GM19239 (cell line): ENCODE measurements around the gene C10orf53.

Experiments used
- DNase-seq: peaks from one replicate; pipeline ENCODE4 v3.0.0; 2011; ENCODE audit warnings: low spot score; ENCODE audit not compliant: insufficient read length
- FAIRE-seq: peaks from 2 replicates; lab custom pipeline; 2011; peaks lifted over from hg19 to GRCh38; lab: Jason Lieb, UNC

Gene C10orf53, protein sequence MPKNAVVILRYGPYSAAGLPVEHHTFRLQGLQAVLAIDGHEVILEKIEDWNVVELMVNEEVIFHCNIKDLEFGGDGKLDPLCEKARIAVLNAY

DNA sequence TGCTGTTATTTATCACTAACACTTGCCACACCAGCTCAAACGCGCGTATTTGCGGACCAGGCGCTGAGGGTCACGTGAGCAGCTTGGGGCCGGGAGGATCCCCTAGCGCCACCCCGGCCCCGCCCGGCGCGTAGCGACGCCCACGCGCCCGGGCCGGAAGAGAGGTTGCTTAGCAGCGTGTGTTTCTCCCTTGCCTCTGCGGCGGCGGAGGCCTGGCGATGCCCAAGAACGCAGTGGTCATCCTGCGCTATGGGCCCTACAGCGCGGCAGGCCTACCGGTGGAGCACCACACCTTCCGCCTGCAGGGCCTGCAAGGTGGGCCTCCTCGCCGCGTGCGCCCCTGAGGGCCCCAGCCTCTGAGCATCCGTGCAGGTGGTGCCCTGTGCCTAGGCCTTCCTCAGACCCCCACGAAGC is at the start of gene C10orf53:
Gene C10orf53, plus strand, starts transcription at position 172 of the 414 bp plus-strand sequence. Its CDS starts 47 bp downstream, at position 219.
- FAIRE-seq (no peak), DNase-seq (no peak)

DNA sequence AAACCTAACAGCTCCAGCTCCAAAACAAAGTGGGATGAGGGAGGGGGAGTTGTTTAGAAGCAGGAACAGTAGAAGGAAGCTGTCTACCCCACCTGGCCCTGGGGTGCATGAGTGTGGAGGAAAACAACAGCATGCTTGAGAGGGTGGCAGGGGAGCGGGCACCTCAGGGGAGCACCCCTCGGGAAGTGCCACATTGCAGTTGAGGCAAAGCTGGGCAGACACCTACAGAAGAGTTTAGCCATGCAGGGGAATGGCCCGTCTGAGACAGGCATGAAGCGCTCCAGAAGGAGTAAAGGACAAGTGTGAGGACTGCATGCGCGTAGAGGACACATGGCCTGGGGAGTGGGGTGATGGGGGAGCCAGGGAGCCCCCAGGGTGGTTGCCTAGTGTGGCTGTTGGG is 47.5 kb upstream of the C10orf53 start:
- FAIRE-seq = no peak

DNA sequence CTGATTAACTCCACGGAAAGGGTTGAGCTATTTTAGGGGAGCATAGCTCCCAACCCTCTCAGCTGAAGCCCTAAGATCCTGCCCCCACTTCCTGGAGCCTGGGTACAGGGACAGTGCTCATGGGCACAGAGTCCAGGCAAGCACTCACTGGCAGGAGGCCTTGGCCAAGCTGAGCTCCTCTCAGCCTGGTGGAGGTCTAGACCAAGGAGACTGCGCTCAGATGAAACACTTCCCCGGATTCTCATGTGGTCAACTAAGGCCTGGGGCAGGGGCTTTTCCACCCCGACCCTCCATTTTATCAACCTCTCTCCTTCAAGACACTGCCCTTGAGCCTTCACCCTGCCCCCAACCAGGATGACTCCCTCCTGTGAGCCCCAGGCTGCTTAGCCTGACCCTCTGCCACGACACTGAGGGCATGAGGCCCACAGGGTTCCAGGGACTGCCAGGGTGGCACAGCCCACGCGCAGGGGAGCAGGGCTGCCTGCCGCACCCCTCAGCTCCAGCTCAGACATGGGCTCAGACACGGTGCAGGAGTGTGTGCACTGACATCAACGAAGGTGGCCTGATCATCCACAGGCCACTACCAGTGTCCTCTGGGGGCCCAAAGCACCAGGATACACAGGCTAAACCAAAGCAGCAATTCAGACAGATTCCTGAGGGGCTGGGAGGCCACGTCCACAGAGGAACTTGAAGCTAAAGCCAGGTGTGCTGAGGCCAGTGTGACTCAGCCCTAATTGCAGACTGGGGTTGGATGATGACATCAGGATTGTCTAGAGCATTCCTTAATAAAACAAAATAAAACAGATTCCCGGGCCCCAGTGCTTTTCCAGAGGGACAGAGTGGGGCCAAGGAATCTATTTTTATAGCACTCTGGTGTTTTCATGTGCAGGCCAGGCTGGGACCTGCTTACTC is 46.8 kb upstream of the C10orf53 start:
- DNase-seq = no peak
- no peak for FAIRE-seq

More for the DNA sequence above, 47.5 kb upstream of the C10orf53 start:
- DNase-seq = no peak

DNA sequence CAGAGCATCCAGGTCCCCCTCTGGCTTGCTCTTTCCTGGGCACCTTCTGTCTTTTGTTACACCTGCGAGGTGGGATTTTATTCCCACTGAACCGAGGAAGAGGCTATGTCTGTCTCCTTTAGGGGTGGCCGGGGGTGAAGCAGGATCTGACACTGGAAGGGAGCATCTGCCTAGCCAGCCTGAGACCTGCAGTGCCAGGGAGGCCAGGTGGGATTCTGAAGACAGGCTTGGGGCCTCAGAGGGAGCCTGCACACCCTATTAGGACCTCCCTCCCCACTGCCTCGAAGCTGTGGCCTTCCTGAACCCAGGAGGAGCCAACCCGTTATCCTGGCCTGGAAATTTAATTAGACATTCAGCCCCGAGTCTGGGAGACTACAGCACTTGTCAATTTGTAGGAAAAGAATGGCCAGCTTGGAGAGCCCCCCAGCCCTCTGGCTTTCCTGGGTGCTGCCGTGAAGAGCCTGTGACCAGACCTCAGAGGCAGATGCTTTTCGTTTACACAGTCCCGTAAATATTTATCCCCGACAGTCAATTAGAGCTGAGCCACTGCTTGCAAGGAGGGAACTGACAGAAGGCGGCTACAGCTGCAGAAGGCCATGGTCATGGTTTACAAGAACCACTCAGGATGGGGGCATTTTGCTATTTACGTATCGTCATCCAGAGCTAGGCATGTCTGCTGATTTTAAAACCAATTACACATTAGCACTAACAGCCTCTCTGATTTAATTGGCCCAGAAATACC is 46.0 kb upstream of the C10orf53 start:
- DNase-seq (no peak), FAIRE-seq (no peak)

DNA sequence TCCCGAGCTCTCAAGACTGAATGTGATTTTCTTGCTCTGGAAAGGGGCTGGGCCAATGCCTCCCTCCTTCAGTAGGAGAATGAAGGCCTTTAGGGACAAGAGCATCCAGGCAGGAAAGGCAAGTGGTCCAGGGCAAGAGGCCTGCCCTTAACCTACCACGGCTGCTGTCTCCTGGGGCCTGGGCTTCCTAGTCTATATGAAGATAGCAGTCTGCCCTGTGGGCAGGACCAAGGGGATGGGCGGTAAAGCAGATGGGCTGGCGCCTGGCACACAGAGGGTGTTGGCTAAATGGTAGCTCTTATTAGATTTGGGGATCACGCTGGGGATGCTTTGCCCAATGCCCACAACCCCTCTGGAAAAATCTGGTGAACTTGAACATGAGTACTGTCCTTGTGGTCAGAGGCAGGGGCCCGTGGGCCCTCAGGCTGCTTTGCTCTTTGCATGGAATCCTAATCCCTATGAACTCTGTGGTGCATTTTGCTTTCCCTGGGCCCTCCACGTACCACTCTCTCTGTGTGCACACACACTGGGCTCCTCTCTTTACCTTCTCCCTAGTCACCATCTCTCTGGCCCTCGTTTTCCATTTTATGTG is 45.3 kb upstream of the C10orf53 start:
- no peak for DNase-seq
- no peak for FAIRE-seq

DNA sequence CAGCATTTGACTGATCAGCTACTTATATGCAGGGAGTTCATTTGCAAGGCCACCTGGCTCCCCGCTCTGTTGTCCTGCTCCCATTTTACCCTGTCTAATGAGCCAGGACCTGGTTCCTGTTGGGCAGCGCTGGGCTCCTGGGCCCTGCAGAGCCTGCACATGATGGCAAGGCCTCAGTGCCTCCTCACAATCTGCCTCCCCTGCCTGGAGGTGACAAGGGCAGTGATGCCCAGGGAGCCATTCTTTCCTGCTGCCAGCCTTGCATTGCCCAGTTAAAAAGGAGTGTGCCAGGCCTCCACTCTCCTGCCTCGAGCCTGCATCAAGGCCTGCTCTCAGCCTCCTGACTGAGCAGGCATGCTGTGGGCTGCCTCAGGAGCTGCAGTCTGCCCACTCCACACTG is 37.1 kb upstream of the C10orf53 start:
- no peak for FAIRE-seq
- no peak for DNase-seq

DNA sequence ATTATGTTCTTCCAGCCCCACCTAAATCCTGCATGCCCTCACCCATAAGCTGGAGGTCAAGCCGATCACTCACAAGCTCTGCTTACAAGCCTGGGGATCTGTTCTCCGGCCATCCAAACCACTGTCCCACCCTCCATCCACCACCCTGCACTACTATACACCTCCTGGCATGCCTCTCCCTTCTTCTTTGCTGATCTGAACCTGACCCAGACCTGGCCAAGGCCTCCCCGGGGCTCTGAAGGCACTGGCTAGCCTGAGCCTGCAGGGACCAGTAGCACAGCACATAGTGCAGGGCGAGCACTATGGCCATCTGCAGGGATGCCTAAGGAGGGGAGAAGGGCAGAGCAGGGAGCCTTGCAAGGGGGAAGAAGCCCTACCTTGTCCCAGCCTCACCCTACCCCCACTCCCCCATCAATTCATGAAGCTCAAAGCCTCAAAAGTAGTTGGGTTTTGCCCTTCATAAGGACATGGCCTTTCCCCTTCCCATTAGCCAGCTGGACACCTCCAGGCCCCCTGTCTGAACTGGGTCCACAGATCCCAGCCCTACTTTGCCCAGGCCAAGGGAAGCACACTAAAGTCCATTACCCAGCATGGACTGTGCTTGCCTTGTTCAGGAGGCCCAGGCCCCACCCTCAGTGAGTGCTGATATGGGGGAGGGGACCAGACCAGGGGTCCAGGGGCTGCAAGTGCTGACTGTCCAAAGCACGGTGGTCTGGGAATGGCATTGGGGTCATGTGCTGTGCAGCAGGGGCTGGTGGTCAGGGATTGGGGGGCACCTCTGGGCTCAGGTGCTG is 36.0 kb upstream of the C10orf53 start:
- no peak for DNase-seq
- no peak for FAIRE-seq

DNA sequence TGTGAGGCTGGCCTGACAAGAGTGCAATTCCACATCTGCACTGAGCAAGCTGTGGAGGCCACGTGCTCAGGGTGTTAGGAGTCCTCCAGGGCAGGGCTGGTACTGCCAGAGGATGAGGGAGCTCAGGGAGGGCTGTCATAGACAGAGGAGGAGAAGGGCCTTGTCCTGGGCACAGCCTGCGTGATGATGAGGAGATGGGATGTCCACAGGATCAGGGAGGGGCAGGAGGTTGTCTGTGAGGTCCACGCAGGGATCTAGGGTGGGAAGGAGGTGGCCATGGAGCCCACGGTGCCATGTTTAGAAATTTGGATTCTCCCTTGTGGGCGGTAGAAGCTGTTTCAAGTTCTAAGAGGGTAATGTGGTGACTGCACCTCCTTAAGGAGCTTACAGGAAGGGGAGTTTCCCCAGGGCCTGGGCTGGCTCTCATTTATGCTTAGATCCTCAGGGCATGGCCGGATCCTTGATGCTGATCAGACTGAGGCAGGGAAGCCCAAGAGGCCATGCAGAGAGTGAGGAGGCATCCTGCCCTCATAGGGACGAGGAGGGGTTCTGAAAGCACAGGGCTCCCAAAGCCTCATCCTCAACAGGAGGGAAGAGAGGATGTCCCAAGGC is 35.3 kb upstream of the C10orf53 start:
- DNase-seq (no peak), FAIRE-seq (no peak)

DNA sequence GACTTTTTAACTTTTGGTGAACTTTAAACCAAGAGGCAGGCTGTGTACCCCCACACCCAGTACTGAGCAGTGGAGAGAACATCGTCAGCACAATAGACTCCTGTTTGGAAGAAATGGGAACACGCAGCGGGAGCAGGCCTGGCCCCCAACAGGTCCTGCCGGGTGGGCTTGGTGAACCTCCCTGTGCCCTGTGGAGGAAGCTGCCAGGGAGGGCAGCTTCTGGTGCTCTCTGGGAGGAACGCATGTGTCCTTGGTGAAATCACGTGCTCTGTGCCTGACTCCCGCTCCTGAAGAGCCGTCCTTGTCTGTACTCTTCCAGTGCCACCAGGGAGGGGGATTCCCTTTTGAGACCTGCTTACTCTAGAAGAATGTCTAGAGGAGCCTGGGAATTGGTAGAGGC is 34.0 kb upstream of the C10orf53 start:
- FAIRE-seq = no peak

DNA sequence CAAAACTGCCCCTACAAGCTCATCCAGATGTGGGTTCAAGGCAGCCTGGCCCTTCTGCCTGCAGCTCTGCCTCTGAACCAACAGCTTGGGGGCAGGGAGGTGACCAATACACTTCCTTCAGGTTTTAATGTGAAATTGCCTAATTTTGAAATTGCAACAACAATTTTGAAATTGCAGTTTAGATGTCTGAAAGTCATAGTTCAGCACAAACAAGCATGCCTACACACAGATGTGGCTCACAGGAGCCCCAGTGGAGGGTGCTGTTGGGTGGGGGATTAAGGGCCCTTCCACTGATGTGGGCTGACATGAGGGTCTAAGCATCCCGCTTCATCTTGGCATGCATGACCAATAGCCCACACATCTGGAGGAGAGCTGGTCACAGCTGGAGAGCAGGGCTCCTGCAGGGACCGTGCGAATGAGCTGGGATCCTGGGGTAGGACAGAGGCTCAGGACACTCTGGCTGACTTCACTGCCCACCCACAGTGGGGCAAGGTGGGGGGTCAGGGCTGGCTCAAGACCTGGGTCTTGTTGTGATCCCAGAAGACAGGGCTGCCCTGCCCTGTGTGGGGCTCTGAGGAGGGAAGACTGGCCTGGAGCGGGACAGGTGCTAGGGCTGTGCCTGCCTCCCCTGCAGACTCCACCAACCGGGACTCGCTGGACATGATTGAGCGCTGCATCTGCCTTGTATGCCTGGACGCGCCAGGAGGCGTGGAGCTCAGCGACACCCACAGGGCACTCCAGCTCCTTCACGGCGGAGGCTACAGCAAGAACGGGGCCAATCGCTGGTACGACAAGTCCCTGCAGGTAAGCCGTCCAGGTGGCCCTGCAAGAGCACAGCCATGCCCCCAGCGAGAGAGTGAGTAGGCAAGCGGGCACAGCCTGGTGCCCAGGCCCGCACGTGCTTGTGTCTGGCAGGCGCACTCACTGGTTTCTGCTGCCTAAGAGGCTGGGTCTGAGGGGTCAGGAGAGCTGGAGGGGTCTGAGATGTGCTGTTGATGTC is 33.3 kb upstream of the C10orf53 start:
- no peak for DNase-seq
- FAIRE-seq = no peak

More for the DNA sequence above, 34.0 kb upstream of the C10orf53 start:
- no peak for DNase-seq

DNA sequence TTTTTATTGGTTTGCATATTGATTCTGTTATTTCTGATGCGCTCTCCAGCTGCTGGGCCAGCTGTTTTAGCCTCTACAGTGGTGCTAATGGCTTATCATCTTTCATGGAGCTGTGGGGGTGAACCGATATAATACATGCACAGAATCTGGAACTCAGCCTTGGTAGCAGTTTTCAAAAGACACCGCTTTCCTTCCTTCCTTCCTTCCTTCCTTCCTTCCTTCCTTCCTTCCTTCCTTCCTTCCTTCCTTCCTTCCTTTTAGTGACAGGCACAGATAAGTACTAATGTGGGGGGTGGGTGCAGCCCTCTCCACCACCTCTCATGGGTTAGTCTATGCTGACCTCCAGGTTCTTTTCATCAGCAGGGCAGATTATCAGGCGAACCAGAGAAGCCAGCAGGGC is 31.9 kb upstream of the C10orf53 start:
- DNase-seq (no peak), FAIRE-seq (no peak)

DNA sequence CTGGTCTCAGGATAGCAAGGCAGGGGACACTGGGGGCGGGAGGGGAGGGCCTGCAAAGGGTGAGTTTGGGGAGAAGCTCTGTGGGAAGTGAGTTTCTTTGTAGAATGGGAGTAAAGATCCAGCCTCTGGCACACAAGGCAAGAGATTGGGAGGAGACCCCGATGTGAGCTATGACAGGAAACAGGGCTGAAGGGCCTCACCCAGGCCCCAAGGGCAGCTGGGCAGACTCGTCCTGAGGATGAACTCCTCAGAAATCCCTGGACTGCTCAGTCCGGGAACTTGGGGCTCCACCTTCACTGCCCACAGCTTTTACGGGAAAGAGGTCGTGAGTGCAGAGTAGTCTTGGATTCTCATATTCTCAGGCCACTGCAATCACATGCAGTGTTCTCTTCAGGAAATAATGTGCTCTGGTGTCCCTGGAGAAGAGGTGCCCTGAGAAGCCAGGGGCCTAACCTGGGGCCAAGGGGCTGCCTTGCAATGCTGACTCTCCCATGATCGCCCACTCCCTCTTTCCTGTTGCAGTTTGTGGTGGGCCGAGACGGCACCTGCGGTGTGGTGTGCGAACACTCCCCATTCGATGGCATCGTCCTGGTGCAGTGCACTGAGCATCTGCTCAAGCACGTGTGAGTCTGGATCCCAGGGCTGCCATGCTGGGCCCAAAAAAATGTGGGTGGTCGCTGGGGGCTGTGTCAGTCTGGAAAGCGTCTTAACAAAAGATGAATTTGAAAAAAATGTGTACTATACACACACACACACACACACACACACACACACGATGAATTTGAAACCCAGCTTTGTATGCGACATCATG is 31.3 kb upstream of the C10orf53 start:
- no peak for FAIRE-seq
- DNase-seq = no peak

DNA sequence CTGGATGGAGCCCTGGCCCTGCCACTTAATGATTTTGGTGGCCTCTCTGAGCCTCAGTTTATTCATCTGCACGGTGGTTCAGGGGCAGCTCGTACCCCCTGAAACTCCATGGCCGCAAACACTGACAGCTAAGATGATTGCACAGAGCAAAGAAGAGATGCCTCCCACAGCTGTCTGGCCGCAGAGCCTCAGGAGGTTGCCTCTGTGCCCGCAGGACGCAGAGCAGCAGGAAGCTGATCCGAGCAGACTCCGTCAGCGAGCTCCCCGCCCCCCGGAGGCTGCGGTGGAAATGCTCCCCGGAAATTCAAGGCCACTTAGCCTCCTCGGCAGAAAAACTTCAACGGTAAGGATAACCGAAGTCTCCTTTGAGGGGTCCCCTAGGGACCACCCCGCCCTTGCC is 30.2 kb upstream of the C10orf53 start:
- no peak for FAIRE-seq

DNA sequence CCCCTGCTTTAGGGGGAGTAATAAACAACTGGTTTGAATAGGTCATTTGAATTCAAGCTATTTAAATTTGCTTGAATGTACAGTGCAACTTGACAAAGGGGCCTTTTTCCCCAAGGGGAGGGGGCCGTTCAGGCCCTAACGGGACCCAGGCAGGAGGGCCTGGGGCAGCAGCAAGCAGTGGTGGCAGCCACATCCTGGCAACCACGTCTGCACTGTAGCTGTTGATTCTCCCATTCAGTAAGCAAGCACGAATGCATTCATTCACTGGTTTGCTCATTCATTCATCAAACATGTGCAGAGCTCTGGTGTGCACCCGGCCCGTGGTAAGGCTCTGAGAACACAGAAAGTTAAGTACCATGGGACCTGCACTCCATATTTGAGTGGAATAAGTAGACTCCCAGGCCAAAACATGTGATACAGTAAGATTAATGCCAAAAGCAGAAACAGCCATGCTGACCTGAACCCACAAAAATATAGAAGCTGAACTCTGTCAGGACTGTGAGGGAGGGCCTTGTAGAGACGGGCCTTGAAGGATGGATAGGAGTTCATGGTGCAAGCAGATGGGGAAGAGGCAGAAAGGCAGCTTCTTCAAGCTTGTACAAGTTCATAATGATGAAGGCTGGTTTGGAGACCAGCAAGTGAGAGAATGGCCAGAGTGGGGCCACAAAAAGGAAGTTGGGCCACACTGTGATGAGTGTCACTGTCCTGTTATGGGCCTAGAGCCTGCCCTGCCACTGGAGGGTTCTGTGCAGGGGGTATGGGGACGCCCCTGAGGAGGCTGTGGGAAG is 29.3 kb upstream of the C10orf53 start:
- DNase-seq = no peak
- no peak for FAIRE-seq

More for the DNA sequence above, 30.2 kb upstream of the C10orf53 start:
- DNase-seq = no peak

DNA sequence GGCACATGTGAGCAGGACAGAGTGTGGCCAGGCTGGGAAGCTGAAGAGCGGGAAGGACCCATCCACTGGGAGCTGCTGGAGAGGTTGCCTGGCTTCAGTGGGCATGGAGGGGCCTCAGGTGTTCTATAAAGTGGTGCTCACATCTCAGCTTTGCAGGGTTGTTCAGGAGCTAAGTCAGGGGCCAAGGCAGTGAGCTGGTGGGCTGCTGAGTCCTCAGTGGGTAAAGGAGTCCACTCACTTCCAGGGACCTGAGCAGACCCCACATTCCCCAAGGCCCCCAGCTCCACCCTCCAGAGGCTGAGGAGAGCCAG is 28.8 kb upstream of the C10orf53 start:
- FAIRE-seq = no peak
- no peak for DNase-seq

DNA sequence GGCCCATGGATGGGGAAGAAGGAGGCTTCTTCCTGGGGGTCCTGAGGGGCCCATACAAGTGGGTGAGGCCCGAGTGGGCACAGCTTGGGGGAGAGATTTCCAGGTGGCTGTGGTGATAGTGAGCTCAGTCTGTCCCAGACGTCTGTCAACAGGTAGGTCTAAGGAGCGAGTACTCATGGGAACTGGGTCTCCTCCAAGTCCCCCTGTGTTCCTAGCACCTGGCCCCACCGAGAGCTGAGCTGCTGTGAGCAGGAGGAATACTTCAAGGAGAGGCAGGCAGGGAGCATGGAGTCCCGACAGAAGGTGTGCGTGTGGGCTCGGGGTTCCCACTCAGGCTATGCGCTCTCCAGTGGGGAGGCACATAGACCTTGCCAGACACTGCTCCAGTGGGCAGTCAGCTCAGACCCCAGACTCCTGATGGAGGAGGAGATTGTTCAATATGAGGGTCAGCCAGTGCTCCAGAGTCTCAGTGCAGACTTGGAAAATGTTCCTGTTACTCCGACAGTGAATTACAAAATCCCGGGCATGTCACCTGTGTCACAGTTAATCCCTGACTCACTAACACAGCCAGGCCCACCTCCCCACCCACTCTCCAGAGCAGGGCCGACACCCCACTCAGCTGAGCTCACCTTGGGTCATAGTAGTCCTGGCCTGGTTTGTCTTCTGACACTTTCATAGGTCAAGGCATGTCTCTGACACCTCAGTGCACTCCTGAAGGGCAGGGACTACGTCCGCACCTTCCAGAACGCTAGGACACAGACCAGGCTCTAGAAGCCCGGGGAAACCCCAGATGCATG is 28.2 kb upstream of the C10orf53 start:
- DNase-seq = no peak
- FAIRE-seq = no peak
